ENCODE data around the gene LRMDA.

The LRMDA gene

DNA sequence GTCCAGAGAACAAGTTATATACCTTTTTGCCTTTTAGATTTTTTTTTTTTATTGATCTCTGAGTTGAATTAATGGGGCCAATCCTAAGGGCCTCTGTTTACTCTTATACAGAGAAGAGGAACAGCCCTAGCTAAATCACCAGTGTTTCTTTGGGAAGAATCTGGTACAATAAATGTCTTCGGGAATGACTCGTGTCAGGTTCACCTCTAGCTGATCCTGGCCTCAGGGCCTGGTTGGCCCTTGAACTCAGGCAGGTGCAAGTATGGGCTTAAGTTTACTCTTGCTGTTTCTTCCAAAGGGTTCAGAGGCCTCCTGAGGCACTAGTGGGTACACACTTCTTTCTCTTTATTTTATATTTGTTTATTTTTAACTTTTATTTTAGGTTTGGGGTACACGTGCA is 71.0 kb downstream of the LRMDA start:
- TF ChIP-seq, protein P1, sequence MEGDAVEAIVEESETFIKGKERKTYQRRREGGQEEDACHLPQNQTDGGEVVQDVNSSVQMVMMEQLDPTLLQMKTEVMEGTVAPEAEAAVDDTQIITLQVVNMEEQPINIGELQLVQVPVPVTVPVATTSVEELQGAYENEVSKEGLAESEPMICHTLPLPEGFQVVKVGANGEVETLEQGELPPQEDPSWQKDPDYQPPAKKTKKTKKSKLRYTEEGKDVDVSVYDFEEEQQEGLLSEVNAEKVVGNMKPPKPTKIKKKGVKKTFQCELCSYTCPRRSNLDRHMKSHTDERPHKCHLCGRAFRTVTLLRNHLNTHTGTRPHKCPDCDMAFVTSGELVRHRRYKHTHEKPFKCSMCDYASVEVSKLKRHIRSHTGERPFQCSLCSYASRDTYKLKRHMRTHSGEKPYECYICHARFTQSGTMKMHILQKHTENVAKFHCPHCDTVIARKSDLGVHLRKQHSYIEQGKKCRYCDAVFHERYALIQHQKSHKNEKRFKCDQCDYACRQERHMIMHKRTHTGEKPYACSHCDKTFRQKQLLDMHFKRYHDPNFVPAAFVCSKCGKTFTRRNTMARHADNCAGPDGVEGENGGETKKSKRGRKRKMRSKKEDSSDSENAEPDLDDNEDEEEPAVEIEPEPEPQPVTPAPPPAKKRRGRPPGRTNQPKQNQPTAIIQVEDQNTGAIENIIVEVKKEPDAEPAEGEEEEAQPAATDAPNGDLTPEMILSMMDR (IDR thresholded peaks at IDR 0.05), result no peak

DNA sequence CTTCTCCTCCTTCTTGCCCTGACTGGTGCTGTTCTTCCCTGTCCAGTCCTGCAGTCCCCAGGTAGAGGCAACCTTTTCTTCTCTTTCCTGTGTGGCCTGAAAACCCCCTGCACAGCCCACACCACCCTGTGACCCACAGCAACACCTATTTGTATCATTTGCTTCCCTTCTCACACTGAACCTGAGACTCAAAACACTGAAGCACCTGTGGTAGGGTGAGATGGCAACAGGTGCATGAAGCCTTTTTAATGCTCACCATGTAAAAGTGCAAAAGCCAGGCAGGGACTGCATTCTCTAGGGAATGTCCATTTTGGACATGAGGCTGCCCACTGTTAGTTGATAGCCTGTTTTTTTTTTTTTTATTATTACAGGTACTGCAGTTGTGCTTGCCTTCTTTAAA is 71.4 kb downstream of the LRMDA start:
- TF ChIP-seq, protein P1 (IDR thresholded peaks at IDR 0.05), result no peak

DNA sequence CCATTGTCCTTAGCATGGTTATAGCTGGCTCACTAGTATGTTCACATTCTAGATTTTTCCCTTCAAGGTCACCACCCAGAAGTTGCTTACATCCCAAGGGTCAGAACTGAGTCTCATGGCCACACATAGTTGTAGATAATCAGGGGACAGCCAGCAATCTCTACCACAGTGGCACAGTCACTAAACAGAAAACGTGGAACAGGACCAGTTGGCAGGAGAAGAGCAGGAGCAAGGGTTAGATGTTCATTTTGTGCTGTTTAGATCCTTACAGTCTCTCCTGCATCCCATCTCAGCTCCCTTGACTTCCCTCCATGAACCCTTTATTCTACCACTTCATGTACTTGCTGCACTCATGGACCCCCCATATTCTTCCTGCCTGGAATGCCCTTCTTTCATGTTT is 73.9 kb downstream of the LRMDA start:
- TF ChIP-seq, protein P1 (IDR thresholded peaks at IDR 0.05), result no peak

DNA sequence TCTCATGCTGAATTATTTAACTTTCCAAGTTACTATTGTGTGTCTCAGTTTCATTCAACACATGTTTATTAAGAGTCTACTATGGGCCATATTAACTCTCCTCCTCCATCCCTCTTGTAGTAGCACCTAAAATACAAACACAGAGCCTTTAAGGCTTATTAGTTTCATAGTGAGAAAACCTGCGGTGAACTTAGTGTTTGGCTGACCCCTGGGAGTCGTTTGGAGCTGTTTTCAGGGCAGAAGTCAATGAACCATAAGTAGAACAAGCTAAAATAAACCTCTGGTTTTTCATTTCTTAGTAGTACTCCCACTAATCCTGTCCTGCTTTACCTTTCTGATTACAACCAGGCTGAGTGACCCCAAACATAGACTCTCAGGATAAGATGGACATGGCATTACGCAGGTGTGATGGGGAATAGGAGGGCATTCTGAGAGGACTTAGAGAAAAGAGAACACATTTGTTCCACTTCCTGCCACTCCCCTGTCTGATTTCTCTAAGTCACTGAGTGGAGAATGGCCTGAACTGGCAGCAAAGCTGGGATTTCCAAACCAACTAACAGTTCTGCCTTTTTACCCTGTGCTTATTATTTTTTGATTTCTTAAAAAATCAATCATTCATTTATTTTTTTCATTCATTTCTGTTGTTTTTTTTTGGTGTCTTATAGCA is 74.5 kb downstream of the LRMDA start:
- TF ChIP-seq, protein P1 (IDR thresholded peaks at IDR 0.05), result no peak

DNA sequence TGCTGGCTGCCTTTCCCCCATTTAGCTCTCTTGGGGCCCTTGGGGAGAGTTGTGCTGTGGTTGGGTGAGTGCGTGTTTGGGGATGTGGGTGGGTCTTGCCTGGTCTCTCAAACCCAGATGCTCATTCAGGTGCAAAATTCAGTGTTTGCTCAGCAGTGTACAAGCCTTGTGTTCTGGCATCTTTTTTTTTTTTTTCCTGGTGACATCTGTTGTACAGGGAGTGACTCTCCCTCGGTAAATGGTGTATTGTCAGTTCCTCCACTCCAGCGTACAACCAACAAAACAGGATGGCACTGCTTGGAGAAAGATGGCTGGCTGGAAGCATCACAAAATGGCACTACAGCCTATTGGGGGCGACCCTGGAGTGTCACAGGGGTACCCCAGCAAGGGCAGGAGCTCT is 75.5 kb downstream of the LRMDA start:
- TF ChIP-seq, protein P1 (IDR thresholded peaks at IDR 0.05), result no peak

DNA sequence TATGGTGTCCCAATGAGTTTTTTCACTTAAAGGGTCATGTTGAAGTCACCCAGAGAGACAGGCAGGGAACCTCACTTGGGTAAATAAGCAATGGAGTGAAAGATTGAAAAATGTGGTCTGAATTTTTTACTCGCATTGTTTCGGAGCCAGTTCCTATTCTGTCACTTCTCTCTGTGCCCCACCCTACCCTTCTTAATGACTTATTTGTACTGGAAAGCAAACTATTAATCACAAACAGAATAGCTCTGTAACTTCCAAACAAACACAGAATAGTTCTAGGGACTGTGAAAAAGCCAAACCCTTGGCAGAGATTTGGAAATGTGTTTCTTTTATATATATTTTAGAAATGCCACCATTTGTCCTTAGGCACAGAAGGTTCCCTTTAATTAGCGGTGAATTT is 76.0 kb downstream of the LRMDA start:
- TF ChIP-seq, protein P1 (IDR thresholded peaks at IDR 0.05), result no peak

DNA sequence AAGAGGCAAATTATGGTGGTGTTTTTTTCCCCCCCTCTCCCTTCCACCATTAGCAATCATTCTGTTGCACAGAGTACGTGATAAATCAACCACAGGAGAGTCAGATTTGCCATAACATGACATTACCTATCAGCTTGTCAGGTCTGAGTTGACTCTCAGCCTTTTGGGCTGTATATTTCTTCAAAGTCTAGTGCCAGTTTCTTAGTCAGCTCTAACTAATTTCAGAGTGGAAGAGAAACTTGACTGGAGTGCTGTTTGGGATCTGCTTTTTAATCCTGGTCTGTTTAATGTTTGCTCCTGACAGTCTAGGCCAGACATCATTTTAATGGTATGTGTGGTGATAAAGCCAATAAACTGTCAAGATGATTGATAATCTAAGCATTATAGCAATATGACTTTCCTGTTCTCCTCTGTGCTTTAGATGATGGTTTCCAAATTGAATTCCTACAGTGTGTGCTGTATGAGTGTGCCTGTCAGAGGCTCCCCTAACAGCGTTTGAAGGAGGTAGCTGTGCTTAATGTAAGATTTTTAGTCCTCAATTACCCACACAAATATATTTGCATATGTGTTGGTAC is 76.9 kb downstream of the LRMDA start:
- TF ChIP-seq, protein P1 (IDR thresholded peaks at IDR 0.05), result no peak
